Fibroblast of skin of abdomen (primary cell): ENCODE results near the gene IGSF11. TPM values are rescaled to one million over a fixed set of nuclear protein-coding genes. Genes with fewer than 3 reads are reported as not detected.
"Not testable (repeated sequence)": the region's sequence is repeated elsewhere in the genome, so short reads cannot be mapped to it uniquely, and the experiment has no call there.

Experiments used
- DNase-seq: peaks from one replicate; pipeline ENCODE4 v3.0.0-alpha.2; 2013
- polyA plus RNA-seq, 2 experiments: library from polyadenylated mRNA; unstranded; fragments of 120-200 nt; gene quantifications; one replicate each; pipeline ENCODE4 v1.2.1, GENCODE V29; 2013; ENCODE audit not compliant: insufficient read length in 2 of 2

The IGSF11 gene, protein sequence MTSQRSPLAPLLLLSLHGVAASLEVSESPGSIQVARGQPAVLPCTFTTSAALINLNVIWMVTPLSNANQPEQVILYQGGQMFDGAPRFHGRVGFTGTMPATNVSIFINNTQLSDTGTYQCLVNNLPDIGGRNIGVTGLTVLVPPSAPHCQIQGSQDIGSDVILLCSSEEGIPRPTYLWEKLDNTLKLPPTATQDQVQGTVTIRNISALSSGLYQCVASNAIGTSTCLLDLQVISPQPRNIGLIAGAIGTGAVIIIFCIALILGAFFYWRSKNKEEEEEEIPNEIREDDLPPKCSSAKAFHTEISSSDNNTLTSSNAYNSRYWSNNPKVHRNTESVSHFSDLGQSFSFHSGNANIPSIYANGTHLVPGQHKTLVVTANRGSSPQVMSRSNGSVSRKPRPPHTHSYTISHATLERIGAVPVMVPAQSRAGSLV
- polyA plus RNA-seq (2013, experiment 1 of 2; ENCODE audit: insufficient read length): not detected
- polyA plus RNA-seq (2013, experiment 2 of 2; ENCODE audit: insufficient read length): not detected

- DNase-seq: peak; percentile 26
Observed at GRCh38 chr3:119034256-119035013, at the start of gene IGSF11. TSS of gene IGSF11 (minus strand) at chr3:119034846. CDS start at chr3:119034582, 264 bp downstream.

DNA sequence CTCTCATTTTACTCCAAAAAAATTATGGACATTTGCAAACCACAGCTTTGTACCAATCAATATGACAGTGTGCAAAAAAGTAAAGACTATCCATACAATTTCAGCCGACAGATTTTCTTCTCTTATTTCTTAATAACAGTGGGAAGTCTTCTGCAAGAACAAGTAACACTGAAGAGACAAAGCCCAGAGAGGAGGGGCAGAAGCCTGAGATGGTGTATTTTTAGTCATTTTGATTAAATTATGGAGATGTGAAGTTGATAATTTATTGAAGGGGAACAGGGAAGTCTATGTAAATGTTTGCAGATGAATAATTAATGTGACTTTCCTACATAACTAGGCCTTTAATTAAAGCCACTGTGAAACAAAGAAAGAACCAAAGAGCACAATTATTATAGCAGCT lies 45.7 kb upstream of the IGSF11 start:
- no peak for DNase-seq

DNA sequence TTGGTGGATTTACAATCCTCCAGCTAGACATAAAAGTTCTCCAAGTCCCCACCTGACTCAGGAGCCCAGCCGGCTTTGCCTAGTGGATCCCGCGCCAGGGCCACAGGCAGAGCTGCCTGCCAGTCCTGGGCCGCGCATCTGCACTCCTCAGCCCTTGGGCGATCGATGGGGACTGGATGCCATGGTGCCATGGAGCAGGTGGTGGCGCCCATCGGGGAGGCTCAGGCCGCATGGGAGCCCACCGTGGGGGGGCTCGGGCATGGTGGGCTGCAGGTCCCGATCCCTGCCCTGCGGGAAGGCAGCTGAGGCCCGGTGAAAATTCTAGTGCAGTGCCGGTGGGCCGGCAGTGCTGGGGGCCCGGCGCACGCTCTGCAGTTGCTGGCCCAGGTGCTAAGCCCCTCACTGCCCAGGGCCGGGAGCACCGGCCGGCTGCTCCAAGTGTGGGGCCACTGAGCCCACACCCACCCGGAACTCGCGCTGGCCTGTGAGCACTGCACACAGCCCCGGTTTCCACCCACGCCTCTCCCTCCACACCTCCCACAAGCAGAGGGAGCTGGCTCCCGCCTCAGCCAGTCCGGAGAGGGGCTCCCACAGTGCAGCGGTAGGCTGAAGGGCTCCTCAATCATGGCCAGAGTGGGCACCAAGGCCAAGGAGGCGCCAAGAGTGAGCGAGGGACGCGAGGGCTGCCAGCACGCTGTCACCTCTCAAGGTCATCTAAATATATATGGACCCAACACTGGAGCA lies 38.8 kb upstream of the IGSF11 start:
- no peak for DNase-seq

DNA sequence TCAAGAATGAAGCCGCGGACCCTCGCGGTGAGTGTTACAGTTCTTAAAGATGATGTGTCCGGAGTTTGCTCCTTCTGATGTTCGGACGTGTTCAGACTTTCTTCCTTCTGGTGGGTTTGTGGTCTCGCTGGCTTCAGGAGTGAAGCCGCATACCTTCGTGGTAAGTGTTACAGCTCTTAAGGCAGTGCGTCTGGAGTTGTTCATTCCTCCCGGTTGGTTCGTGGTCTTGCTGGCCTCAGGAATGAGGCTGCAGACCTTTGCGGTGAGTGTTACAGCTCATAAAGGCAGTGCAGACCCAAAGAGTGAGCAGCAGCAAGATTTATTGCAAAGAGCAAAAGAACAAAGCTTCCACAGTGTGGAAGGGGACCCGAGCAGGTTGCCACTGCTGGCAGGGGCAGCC lies 37.8 kb upstream of the IGSF11 start:
- DNase-seq: not testable (repeated sequence)

GRCh38 chr3:119069725-119070124 lies 35.1 kb upstream of the IGSF11 start:
- DNase-seq: no peak

GRCh38 chr3:119063471-119063870 lies 28.8 kb upstream of the IGSF11 start:
- DNase-seq: no peak

GRCh38 chr3:119062892-119063291 lies 28.2 kb upstream of the IGSF11 start:
- no peak for DNase-seq

DNA sequence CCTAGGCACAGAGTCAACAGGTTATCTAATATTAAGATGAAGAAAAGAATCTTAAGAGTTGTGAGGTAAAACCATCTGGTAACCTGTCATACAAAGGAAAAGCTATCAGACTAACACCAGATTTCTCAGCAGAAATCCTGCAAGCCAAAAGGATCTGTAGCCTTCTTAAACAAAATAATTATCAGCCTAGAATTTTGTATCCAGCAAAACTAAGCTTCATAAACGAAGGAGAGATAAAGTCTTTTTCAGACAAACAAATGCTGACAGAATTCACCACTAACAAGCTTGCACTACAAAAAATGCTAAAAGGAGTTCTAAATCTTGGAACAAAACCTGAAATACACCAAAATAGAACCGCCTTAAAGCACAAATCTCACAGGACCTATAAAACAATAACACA lies 9.9 kb upstream of the IGSF11 start:
- no peak for DNase-seq

GRCh38 chr3:119042162-119042561 lies 7.5 kb upstream of the IGSF11 start:
- no peak for DNase-seq

DNA sequence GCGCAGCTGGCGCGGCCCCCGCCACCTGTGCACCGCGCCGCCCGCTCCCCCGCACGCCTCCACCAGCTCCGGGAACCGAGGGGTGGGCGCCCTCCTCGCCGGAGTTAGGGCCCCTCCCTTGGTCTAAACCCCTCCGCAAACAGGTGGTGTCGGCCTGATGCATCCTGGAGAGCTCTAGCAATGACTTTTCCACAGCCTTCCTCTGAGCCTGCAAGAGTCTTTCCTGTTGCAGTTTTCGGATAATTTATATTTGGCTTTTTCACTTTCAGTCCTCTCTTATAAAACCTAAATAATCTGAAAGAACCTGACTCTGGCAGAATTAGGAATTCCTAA lies 334 bp upstream of the IGSF11 start:
- no peak for DNase-seq

DNA sequence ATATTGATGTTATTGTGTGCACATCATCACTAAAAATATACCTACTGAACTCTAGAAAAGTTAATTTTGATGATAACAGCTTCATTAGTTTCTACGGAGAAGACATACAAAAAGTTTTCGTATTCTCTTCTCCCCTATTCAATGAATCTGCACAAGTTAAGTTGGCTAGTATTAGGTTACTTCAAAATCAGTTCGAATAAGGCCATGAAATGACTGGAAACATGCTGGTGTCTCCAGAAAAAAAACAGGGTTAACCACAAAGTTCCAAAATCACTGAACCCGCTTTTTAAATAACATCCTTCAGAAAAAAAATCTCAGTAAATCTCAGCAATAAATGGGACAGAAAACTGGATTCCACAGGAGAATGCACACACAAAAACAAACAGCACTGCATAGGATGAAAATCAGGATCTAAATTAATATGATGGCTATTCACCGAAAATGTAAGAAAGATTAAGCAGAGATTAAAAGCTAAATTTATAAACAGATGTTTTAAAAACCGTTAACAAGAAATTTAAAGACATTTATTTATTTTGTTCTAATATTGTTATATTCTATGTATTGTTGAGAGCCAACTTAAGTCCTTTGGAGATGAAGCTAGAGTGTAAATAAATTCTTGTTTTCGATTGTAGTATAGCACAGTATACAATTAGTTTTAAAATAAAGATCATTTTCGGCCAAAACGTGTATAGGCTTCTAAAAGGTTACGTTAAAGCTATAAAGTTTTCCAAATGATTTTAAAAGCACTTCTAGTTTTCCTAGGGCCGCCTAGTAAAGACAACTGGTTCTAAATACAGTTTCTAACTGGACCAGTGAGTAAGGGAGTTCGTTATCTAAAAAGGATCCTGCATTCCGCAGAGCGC lies 1.0 kb downstream of the IGSF11 start:
- no peak for DNase-seq

DNA sequence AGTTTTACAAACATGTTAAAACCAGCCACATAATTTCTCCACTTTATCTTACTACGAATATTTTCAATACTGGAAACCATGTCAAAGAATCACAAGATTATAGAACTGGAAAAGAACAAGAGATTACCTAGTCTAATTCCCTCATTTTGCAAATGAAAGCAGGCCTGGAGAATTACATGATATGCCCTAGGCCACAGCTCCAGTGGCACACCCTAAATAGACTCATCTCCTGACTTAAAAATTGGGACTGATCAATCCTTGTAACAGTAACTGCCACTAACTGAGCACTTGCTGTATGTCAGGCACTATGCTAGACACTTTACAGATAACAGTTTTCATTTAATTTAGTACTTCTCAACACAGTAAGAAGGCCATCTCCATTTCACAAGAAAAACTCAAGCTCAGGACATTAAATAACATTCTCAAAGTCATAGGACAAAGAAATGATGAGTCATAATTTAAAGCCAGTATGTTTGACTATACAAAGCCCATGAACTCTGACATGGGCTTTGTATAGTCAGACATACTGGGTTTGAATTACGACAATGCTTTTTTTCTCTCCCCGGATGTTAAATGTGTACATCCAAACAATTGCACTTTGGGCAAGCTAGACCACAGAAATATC lies 9.4 kb downstream of the IGSF11 start:
- DNase-seq: no peak

DNA sequence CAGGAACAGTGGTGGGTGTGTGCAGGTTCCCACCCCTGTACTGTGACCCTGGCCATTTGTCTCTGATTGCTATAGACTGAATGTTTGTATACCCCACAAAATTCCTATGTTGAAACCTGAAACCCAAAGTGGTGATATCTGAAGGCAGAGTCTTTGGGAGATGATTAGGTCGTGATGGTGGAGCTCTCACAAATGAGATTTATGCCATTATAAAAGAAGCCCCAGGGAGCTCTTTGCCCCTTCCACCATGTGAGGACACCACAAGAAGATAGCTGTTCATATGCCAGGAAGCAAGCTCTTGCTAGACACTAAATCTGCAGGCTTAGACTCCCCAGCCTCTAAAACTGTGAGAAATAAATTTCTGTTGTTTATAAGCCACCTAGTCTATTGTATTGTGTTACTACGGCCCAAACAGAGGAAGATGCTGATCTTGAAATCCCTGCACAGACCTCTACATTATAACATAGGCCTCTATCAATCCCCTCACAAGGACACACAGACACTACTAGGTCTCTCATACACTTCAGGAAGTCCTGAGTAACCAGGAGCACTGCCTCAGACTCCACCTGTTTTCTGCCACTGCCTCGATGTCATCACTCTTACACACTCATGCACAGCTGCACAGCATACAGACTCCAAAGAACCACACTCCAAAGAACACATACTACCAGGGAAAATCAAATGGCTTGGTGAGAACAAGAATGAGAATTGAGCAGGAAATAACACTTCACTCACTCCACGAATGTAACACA lies 14.7 kb downstream of the IGSF11 start:
- no peak for DNase-seq

DNA sequence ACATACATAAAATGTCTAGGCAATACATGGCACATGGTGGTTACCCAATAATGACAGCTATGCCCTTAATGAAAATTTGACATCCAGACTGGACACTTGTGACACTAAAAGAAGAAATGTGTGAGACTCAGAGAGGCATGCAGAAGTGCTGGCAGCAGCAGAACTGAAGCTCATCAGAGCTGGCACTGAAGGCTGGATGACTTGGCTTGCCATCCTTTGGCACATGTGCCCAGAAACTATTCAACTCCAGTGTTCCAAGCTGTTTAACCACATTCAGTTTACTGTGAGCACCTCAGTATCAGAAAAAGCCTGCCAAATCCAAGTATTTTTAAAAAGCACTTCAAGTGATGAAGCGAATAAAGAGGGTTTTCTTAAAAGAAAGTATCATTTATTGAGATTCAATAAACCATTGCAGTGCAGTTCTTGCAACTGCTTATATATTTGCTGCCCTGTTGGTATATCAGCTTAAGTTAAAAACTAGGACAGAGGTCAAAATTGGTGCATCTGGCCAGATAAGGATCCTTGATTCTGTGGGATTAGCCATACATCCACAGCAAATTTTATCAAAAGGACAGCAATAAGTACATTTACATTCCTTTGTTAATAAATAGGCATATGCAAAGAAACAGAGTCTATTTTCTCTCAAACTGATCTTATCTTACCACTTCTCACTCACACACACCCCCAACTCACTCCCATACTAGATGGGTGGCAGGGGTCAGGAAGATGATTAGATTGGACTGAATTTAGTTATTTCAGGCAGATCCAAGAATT lies 15.8 kb downstream of the IGSF11 start:
- DNase-seq: no peak

GRCh38 chr3:119015942-119016341 lies 18.7 kb downstream of the IGSF11 start:
- DNase-seq: no peak

DNA sequence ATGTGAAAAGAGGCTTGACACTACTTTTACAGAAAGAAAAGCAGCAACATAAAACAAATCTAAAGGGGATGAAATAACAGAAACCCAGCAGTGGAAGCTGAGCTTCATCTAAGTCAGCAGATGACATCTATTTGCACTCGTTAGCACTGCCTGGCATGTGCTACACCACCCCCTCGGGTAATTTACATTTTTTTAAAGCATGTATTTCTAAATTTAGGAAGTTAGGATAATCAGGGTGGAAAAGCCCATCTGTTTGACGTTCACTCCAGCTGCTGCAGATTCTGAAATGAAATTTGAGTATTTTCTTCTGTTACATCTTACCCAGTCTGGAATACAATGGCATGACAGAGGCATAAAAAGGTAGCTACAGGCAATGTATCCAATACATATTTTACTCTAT lies 20.7 kb downstream of the IGSF11 start:
- no peak for DNase-seq

- DNase-seq: no peak
Observed at GRCh38 chr3:119011528-119011927, 23.1 kb downstream of the IGSF11 start.

DNA sequence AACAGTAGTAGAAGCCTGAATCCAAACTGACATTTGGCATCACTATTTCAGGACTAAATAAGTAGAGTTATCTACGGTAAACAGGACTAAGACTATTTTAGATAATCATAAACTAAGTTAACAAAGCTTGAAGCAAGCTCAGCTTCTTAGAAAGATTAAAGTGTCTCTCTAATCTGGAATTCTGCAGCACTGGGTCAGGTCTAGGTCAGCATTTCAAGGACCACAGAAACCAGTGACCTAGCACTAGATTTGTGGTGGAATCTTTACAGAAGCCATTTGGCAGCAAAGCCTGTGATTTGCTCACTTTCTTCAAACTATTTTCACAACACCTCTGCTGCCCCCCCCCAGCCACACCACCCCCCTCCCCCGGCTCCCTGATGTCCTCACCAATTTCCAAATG lies 37.5 kb downstream of the IGSF11 start:
- no peak for DNase-seq

DNA sequence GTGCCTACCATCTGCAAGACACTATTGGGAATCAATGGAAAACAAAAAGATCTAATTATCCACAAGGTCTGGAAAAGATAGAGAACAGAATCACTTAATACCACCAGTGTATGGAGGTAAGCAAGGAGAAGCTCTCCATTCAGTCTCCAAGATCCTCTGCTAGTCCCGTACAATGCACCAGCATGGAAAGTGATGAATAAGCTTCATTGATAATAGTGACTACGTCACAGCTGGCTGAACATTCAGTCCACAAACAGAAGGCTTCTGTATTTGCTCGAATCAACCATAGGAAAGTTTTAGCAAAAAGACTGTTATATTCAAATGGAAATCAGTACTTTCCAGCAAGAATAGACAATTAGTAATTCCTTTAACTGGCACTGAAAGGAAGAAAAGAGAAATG lies 42.9 kb downstream of the IGSF11 start:
- no peak for DNase-seq
